Progenitor cell of endocrine pancreas (in vitro differentiated cells): ENCODE data around the gene MLXIPL. TPM values are rescaled to one million over a fixed set of nuclear protein-coding genes. Genes with fewer than 3 reads are reported as not detected.

Source experiments
- DNase-seq: peaks from one replicate; pipeline ENCODE4 v3.0.0; 2021; ENCODE audit warnings: low spot score; ENCODE audit not compliant: unreplicated experiment
- H3K27ac Mint-ChIP-seq: 2 replicates; pipeline ENCODE4 v1.8.0; 2021; ENCODE audit warnings: mild to moderate bottlenecking, moderate library complexity, mixed read lengths
- H3K27me3 Mint-ChIP-seq: 2 replicates; pipeline ENCODE4 v1.8.0; 2021; ENCODE audit warnings: mixed read lengths
- H3K36me3 Mint-ChIP-seq: 2 replicates; pipeline ENCODE4 v1.8.0; 2022; ENCODE audit warnings: mixed read lengths; ENCODE audit not compliant: insufficient read depth
- H3K4me1 Mint-ChIP-seq: 2 replicates; pipeline ENCODE4 v1.8.0; 2021; ENCODE audit warnings: low read depth, mixed read lengths
- H3K4me3 Mint-ChIP-seq: 2 replicates; pipeline ENCODE4 v1.8.0; 2021; ENCODE audit warnings: low read depth, mild to moderate bottlenecking, moderate library complexity, mixed read lengths
- H3K9me3 Mint-ChIP-seq: 2 replicates; pipeline ENCODE4 v1.8.0; 2021; ENCODE audit warnings: low read depth, mixed read lengths
- total RNA-seq: library from RNA; stranded (reverse); gene quantifications from 2 replicates; pipeline ENCODE4 v1.2.1, GENCODE V29; 2021
- TF ChIP-seq, protein P1 (sequence below): fragments of 200-600 bp; sonication (generic); IDR thresholded peaks from one replicate; pipeline ENCODE4 v1.5.0; 2021; ENCODE audit warnings: antibody characterized with exemption, mild to moderate bottlenecking; ENCODE audit not compliant: unreplicated experiment

Gene MLXIPL
- total RNA-seq, 1 donor from 2014 or later, result 48.6 TPM

DNA sequence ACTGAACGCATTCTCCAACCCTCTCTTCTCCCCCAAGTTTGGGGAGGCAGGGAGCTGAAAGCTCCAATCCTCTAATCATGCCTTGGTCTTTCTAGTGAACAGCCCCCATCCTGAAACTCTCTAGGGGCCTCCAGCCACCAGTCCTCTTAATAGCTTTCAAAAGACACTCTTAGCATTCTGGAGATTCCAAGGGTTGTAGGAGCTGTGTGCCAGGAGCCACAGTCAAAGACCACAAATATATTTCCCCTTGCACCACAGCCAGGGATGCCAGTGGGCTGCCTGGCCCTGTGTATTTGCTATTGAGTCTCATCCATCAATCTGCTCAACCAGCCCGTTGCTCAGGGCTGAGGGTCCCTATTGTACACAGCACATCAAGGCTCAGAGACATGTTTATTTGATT lies 18.5 kb upstream of the MLXIPL start:
- Mint-ChIP-seq H3K9me3 (peaks cover 3% of the 10 kb centered on the region), H3K27me3 (peaks cover 32% of the 10 kb centered on the region), H3K4me1 (no peaks in the 10 kb centered on the region), H3K27ac (peak overlapping the region; percentile 66), H3K4me3 (no peak overlapping the region), H3K36me3 (no peaks in the 10 kb centered on the region)
- no peak for DNase-seq
- TF ChIP-seq, protein P1, sequence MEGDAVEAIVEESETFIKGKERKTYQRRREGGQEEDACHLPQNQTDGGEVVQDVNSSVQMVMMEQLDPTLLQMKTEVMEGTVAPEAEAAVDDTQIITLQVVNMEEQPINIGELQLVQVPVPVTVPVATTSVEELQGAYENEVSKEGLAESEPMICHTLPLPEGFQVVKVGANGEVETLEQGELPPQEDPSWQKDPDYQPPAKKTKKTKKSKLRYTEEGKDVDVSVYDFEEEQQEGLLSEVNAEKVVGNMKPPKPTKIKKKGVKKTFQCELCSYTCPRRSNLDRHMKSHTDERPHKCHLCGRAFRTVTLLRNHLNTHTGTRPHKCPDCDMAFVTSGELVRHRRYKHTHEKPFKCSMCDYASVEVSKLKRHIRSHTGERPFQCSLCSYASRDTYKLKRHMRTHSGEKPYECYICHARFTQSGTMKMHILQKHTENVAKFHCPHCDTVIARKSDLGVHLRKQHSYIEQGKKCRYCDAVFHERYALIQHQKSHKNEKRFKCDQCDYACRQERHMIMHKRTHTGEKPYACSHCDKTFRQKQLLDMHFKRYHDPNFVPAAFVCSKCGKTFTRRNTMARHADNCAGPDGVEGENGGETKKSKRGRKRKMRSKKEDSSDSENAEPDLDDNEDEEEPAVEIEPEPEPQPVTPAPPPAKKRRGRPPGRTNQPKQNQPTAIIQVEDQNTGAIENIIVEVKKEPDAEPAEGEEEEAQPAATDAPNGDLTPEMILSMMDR, result no peak

DNA sequence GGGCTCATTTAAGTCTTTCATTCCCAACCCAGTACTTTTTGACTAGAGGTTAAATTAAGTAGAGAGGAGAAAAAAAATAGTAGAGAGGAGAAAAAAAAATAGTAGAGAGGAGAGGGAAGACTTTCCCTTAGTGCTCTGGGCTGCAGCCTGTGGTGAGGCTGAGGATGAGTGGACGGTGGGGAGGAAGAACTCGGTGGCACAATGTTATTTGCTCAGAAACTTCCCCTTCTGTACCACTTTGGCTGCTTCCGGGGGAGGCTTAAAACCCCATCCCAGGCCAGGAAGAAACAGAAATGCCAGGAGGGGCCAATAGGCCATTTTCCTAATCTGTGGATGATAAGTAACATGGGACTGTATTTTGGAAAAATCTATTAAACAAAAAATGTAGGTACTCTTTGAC lies 14.6 kb upstream of the MLXIPL start:
- TF ChIP-seq, protein P1, result no peak
- no peak overlapping the region for H3K27ac Mint-ChIP-seq
- no peak overlapping the region for H3K4me3 Mint-ChIP-seq
- H3K36me3 Mint-ChIP-seq, result no peaks in the 10 kb centered on the region
- no peak for DNase-seq
- H3K9me3 Mint-ChIP-seq, result peaks cover 3% of the 10 kb centered on the region
- H3K4me1 Mint-ChIP-seq, result no peaks in the 10 kb centered on the region
- peaks cover 9% of the 10 kb centered on the region for H3K27me3 Mint-ChIP-seq

DNA sequence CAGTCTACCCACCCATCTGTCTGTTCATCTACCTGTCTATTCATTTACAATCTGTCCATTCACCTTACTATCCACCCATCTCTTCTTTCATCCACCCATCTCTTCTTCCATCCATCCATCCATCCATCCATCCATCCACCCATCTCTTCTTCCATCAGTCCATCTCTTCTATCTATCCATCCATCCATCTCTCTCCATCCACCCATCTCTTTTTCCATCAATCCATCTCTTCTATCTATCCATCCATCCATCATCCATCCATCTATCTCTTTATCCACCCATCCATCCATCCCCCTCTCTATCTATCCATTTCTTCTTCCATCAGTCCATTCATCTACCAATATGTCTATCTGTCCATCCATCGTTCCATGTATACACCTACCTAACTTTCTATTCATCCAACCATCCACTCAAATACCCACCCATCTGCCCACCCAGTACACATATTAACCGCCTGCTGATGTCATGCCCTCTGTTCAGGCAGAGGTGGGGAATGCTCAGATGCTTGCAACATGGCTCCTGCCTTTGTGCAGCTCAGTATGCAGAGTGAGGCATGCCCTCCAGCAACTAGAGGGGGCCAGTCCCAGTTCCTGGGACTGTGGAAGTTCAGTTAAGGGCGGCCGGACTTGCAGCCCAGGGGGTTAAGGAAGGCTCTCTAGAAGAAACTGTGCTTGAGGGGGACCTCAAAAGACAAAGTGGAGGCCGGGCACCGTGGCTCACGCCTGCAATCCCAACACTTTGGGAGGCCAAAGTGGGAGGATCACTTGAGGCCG lies 11.3 kb upstream of the MLXIPL start:
- Mint-ChIP-seq H3K4me3 (no peak overlapping the region), H3K4me1 (no peaks in the 10 kb centered on the region), H3K27ac (no peak overlapping the region), H3K27me3 (peaks cover 24% of the 10 kb centered on the region), H3K36me3 (no peaks in the 10 kb centered on the region), H3K9me3 (no peaks in the 10 kb centered on the region)
- TF ChIP-seq, protein P1, result no peak
- no peak for DNase-seq

DNA sequence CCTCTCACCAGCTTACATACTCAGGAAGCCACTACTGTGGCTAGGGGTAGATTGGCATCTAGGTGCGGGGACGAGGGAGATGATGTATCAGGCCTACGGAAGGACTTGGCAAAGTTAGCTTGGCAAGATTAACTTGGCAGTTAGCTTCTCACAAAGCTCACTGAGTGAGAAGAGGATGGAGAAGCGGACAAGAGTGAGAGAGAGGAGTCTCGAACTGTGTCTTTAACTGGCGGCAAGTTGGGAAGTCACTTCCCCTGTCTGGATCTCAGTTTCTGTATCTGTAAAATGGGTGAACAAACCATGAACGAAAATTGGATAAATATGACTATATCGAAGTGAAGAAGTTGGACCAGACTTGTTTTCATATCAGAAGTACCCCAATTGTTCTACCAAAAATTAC lies 9.5 kb upstream of the MLXIPL start:
- H3K4me3 Mint-ChIP-seq, result no peak overlapping the region

DNA sequence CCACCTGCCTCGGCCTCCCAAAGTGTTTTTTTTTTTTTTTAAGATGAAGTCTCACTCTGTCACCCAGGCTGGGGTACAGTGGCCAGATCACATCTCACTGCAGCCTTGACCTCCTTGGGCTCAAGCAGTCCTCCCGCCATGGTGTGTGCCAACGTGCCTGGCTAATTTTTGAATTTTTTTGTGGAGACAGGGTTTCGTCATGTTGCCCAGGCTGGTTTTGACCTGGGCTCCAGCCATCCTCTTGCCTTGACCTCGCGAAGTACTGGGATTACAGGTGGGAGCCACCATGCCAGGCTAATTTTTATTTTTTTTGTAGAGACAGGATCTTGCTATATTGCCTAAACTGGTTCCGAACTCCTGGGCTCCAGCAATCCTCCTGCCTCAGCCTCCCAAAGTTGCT lies 9.0 kb upstream of the MLXIPL start:
- DNase-seq, result no peak
- Mint-ChIP-seq H3K27ac (no peak overlapping the region), H3K9me3 (no peaks in the 10 kb centered on the region), H3K36me3 (no peaks in the 10 kb centered on the region), H3K27me3 (peaks cover 34% of the 10 kb centered on the region), H3K4me1 (no peaks in the 10 kb centered on the region), H3K4me3 (no peak overlapping the region)
- TF ChIP-seq, protein P1, result no peak

More for the DNA sequence above, 9.5 kb upstream of the MLXIPL start:
- TF ChIP-seq, protein P1, result no peak
- Mint-ChIP-seq H3K36me3 (no peaks in the 10 kb centered on the region), H3K9me3 (no peaks in the 10 kb centered on the region), H3K4me1 (no peaks in the 10 kb centered on the region), H3K27me3 (peaks cover 29% of the 10 kb centered on the region), H3K27ac (no peak overlapping the region)
- DNase-seq, result no peak
